H1 (cell line): ENCODE measurements around the gene SLC34A1. TPM values are rescaled to one million over a fixed set of nuclear protein-coding genes. Genes with fewer than 3 reads are reported as not detected.

Experiments used
- CHD7 ChIP-seq: fragments of 300-600 bp; sonication (generic); IDR thresholded peaks from 2 replicates; pipeline ENCODE4 v1.7.1; 2012; ENCODE audit warnings: low read length, moderate library complexity, mild to moderate bottlenecking, inconsistent platforms; ENCODE audit not compliant: insufficient replicate concordance
- FOSL1 ChIP-seq: IDR thresholded peaks from 2 replicates; pipeline ENCODE4 v1.6.1; 2011; ENCODE audit warnings: mild to moderate bottlenecking, low read depth, low read length, moderate library complexity; ENCODE audit not compliant: insufficient read depth
- GTF2F1 ChIP-seq: IDR thresholded peaks from 2 replicates; pipeline ENCODE4 v1.6.1; 2012; ENCODE audit warnings: low read depth, low read length, improper control_type of control experiment, borderline replicate concordance
- TAF1 ChIP-seq: IDR thresholded peaks from 2 replicates; pipeline ENCODE4 v1.6.1; 2011; ENCODE audit warnings: mild to moderate bottlenecking, low read depth, low read length
- TAF7 ChIP-seq: optimal IDR thresholded peaks from 2 replicates; pipeline ENCODE3; 2011; ENCODE audit warnings: low read depth, mild to moderate bottlenecking, inconsistent platforms, low read length, moderate library complexity, borderline replicate concordance
- polyA plus RNA-seq, 7 experiments: library from polyadenylated mRNA; depleted of rRNA in 3 of 7; stranded (reverse) in 5 of 7; unstranded in 2 of 7; fragments of >200 nt in 5 of 7; fragments of 200-250 nt in 2 of 7; gene quantifications; 1 replicate in 5 of 7; 2 replicates in 1 of 7; 4 replicates in 1 of 7; pipeline versions ENCODE4 v1.2.1 to v1.2.3, GENCODE V29; 2011 to 2013; ENCODE audit warnings: missing spikeins in 2 of 7, mixed read lengths in 2 of 7
- total RNA-seq: library from RNA; stranded (reverse); fragmentation: NEBNext Ultra II Directional; extraction: Animal tissue kit (Norgen Biotek cat#: 25700); gene quantifications from 2 replicates; pipeline ENCODE4 v1.2.1, GENCODE V29; 2021

SLC34A1 gene
- total and polyA plus RNA-seq, 2 of the 8 experiments (the other 6 are each of a cell fraction or from before 2014, with no cell fraction given) = not detected

GRCh38 chr5:177445917-177446199, 61.6 kb downstream of the SLC34A1 start (continued):
- no peak for TF ChIP-seq FOSL1
- TF ChIP-seq GTF2F1 = no peak
- no peak for TF ChIP-seq TAF7
- TF ChIP-seq TAF1 = no peak
- TF ChIP-seq CHD7 = no peak
